Fibroblast of villous mesenchyme (primary cell): ENCODE results near the gene RBP4. TPM values are rescaled to one million over a fixed set of nuclear protein-coding genes. Genes with fewer than 3 reads are reported as not detected.

ENCODE experiments used
- DNase-seq: peaks from one replicate; pipeline ENCODE4 v3.0.0-alpha.2; 2010; ENCODE audit warnings: low read depth
- H3K4me3 ChIP-seq: 2 replicates; pipeline ENCODE4 v1.5.1; 2011; ENCODE audit warnings: low read depth, mild to moderate bottlenecking, low read length
- CTCF ChIP-seq: IDR thresholded peaks from 2 replicates; pipeline ENCODE4 v1.5.1; 2012; ENCODE audit warnings: low read depth, mild to moderate bottlenecking, low read length; ENCODE audit not compliant: insufficient read depth
- total RNA-seq: library from RNA; depleted of rRNA; stranded (reverse); fragments of >200 nt; gene quantifications from 2 replicates; pipeline ENCODE4 v1.2.3, GENCODE V29; 2012

RBP4 gene
- total RNA-seq: not detected in 2 replicates

- peak; percentile 4 for DNase-seq
- peak within 1 kb of the TSS; percentile 18 for H3K4me3 ChIP-seq
- no peak for TF ChIP-seq CTCF
Measured at GRCh38 chr10:93601146-93601773, at the start of gene RBP4. TSS of gene RBP4 (minus strand) at chr10:93601235. CDS start at chr10:93601028, 207 bp downstream.

- H3K4me3 ChIP-seq: no peak overlapping the region
- no peak for DNase-seq
- no peak for TF ChIP-seq CTCF
Measured at GRCh38 chr10:93639791-93640190, 38.8 kb upstream of the RBP4 start.

- no peak overlapping the region for H3K4me3 ChIP-seq
- DNase-seq: no peak
- no peak for TF ChIP-seq CTCF
Measured at GRCh38 chr10:93630625-93631557, 29.9 kb upstream of the RBP4 start.

- no peak overlapping the region for H3K4me3 ChIP-seq
- no peak for TF ChIP-seq CTCF
- no peak for DNase-seq
Measured at GRCh38 chr10:93629647-93630305, 28.7 kb upstream of the RBP4 start.

GRCh38 chr10:93628858-93629257, 27.8 kb upstream of the RBP4 start:
- no peak overlapping the region for H3K4me3 ChIP-seq
- no peak for DNase-seq
- TF ChIP-seq CTCF: no peak

- no peak for TF ChIP-seq CTCF
- H3K4me3 ChIP-seq: no peak overlapping the region
- no peak for DNase-seq
Measured at GRCh38 chr10:93622942-93623341, 21.9 kb upstream of the RBP4 start.
